Testis (tissue), 3 donors: ENCODE data around the gene RIN1. TPM values are rescaled to one million over a fixed set of nuclear protein-coding genes. Genes with fewer than 3 reads are reported as not detected.
"Not testable (repeated sequence)": the region's sequence is repeated elsewhere in the genome, so short reads cannot be mapped to it uniquely, and the experiment has no call there.

Experiments used
- DNase-seq: peaks from one replicate; pipeline ENCODE4 v3.0.0-alpha.2; 2019
- H3K27ac ChIP-seq, 2 donors: fragments of 200-600 bp; sonication (generic); one replicate each; pipeline ENCODE4 v1.5.1; 2019
- H3K27me3 ChIP-seq: fragments of 200-600 bp; sonication (generic); one replicate; pipeline ENCODE4 v1.5.1; 2019
- H3K36me3 ChIP-seq: fragments of 200-600 bp; sonication (generic); one replicate; pipeline ENCODE4 v1.5.1; 2017; ENCODE audit warnings: low read depth; ENCODE audit errors: missing control alignments
- H3K4me1 ChIP-seq: fragments of 200-600 bp; sonication (generic); one replicate; pipeline ENCODE4 v1.5.1; 2019
- H3K4me3 ChIP-seq, 2 donors: fragments of 200-600 bp; sonication (generic); one replicate each; pipeline ENCODE4 v1.5.1; 2017 to 2019
- H3K9me3 ChIP-seq: fragments of 200-600 bp; sonication (generic); one replicate; pipeline ENCODE4 v1.5.1; 2017
- CTCF ChIP-seq, 3 experiments: fragments of 450-650 bp in 2 of 3; fragments of 200-600 bp in 1 of 3; sonication (generic) in 1 of 3; IDR thresholded peaks; one replicate each; pipeline ENCODE4 v1.5.1; 2016 to 2019; ENCODE audit warnings: antibody characterized with exemption in 3 of 3, mild to moderate bottlenecking in 2 of 3, moderate library complexity in 1 of 3
- POLR2A ChIP-seq: fragments of 450-650 bp; IDR thresholded peaks from one replicate; pipeline ENCODE4 v1.6.1; 2017; ENCODE audit warnings: antibody characterized with exemption, mild to moderate bottlenecking, moderate library complexity
- WGBS, 2 donors: methylation state at CpG; one replicate each; pipeline ENCODE4 v1.1.5; 2018; 5-methylcytosine and 5-hydroxymethylcytosine counted together
- intact Hi-C: fragments of 100-400 bp; cut with DNase I; formaldehyde crosslinking; loops from one replicate; pipeline ENCODE4 v1.15.1; 2023; ENCODE audit warnings: low total_unique reads
- polyA plus RNA-seq: library from polyadenylated mRNA; stranded (reverse); fragments of 350-450 nt; fragmentation: Illumina TruSeq; extraction: RNeasy Lipid Tissue Mini Kit (QIAGEN cat#74804); gene quantifications from one replicate; pipeline ENCODE4 v1.2.3, GENCODE V29; 2014; ENCODE audit warnings: low read depth, low replicate concordance; ENCODE audit not compliant: insufficient read depth
- total RNA-seq, 2 donors: library from RNA; depleted of rRNA; stranded (reverse); fragments of >200 nt; gene quantifications; one replicate each; pipeline ENCODE4 v1.2.3, GENCODE V29; 2016

RIN1 gene
- total and polyA plus RNA-seq, 3 donors from 2014 or later, result 4.7 to 8.5 (median 8.2) TPM

- Histone ChIP-seq H3K9me3 (no peaks in the 10 kb centered on the region), H3K36me3 (no peaks in the 10 kb centered on the region), H3K4me3 (peak overlapping the region; percentile 39 to 53), H3K4me1 (peaks cover 17% of the 10 kb centered on the region), H3K27ac (peak overlapping the region; percentile 65 to 79), H3K27me3 (no peaks in the 10 kb centered on the region)
- TF ChIP-seq CTCF (IDR thresholded peaks at IDR 0.05) (no peak), POLR2A (no peak)
- peak; percentile 98 for DNase-seq
- intact Hi-C loops, result no loop called here
- WGBS, 2 donors, result 2 to 3% methylated on average over 37 to 52 of the region's 52 CpGs
Observed at GRCh38 chr11:66312549-66313320, 23.5 kb downstream of the RIN1 start.

GRCh38 chr11:66311965-66312548 lies 24.2 kb downstream of the RIN1 start:
- H3K4me1 ChIP-seq, result peaks cover 11% of the 10 kb centered on the region
- peak overlapping the region; percentile 39 to 53 for H3K4me3 ChIP-seq
- peak; percentile 14 for TF ChIP-seq POLR2A
- TF ChIP-seq CTCF (IDR thresholded peaks at IDR 0.05), result peak in 1 of 3 experiments; percentile 70
- DNase-seq, result peak; percentile 95
- H3K27ac ChIP-seq, result peak overlapping the region; percentile 65 to 79
- no peaks in the 10 kb centered on the region for H3K27me3 ChIP-seq
- intact Hi-C loops, result no loop called here
- WGBS, 2 donors, result 0 to 1% methylated on average over 28 to 38 of the region's 44 CpGs
- no peaks in the 10 kb centered on the region for H3K9me3 ChIP-seq
- H3K36me3 ChIP-seq, result no peaks in the 10 kb centered on the region

- H3K4me3 ChIP-seq, result peak overlapping the region; percentile 39 to 53
- H3K36me3 ChIP-seq, result no peaks in the 10 kb centered on the region
- no peak for DNase-seq
- peak overlapping the region; percentile 65 to 79 for H3K27ac ChIP-seq
- TF ChIP-seq POLR2A (no peak), CTCF (IDR thresholded peaks at IDR 0.05) (peak in 2 of 3 experiments; percentile 54 to 79)
- no peaks in the 10 kb centered on the region for H3K9me3 ChIP-seq
- H3K27me3 ChIP-seq, result no peaks in the 10 kb centered on the region
- 16 to 23% methylated on average over 17 to 26 of the region's 26 CpGs for WGBS, 2 donors
- peaks cover 11% of the 10 kb centered on the region for H3K4me1 ChIP-seq
- intact Hi-C loops, result no loop called here
Observed at GRCh38 chr11:66311470-66311964, 24.7 kb downstream of the RIN1 start.

GRCh38 chr11:66310803-66311440 lies 25.3 kb downstream of the RIN1 start:
- WGBS, 2 donors, result 48 to 72% methylated on average over 18 of the region's 18 CpGs
- intact Hi-C loops, H3K4me3 ChIP-seq, H3K9me3 ChIP-seq, DNase-seq, H3K27ac ChIP-seq, H3K27me3 ChIP-seq, H3K36me3 ChIP-seq: not testable (repeated sequence)
- peaks cover 11% of the 10 kb centered on the region for H3K4me1 ChIP-seq

GRCh38 chr11:66310324-66310723 lies 25.9 kb downstream of the RIN1 start:
- no peaks in the 10 kb centered on the region for H3K9me3 ChIP-seq
- H3K27ac ChIP-seq, result no peak overlapping the region
- 75 to 87% methylated on average over 8 of the region's 8 CpGs for WGBS, 2 donors
- peaks cover 11% of the 10 kb centered on the region for H3K4me1 ChIP-seq
- intact Hi-C loops, result no loop called here
- no peak overlapping the region for H3K4me3 ChIP-seq
- H3K36me3 ChIP-seq, result no peaks in the 10 kb centered on the region
- no peaks in the 10 kb centered on the region for H3K27me3 ChIP-seq
- DNase-seq, result no peak
- TF ChIP-seq CTCF (IDR thresholded peaks at IDR 0.05) (no peak), POLR2A (no peak)
